Skin of body (tissue), 2 donors: Measurements from ENCODE around the gene LRRC37B. TPM values are rescaled to one million over a fixed set of nuclear protein-coding genes. Genes with fewer than 3 reads are reported as not detected.
A peak's percentile ranks its signal among the peaks of the same experiment; 100 is the strongest.
"Not testable (repeated sequence)": the region's sequence is repeated elsewhere in the genome, so short reads cannot be mapped to it uniquely, and the experiment has no call there.

Experiments used
- DNase-seq: peaks from one replicate; lab custom pipeline; 2025; lab: John Stamatoyannopoulos, UW
- total RNA-seq: library from RNA; depleted of rRNA; stranded (reverse); fragments of >200 nt; gene quantifications from one replicate; pipeline ENCODE4 v1.2.3, GENCODE V29; 2014

The LRRC37B gene
- total RNA-seq, 1 donor from 2014 or later, result 22.5 TPM

- DNase-seq, result not testable (repeated sequence)
These were observed 34.2 kb downstream of the LRRC37B start for GRCh38 chr17:32041306-32041875.

- not testable (repeated sequence) for DNase-seq
These were observed 35.1 kb downstream of the LRRC37B start for GRCh38 chr17:32042266-32042665.

GRCh38 chr17:32045611-32046010 lies 38.4 kb downstream of the LRRC37B start:
- DNase-seq, result not testable (repeated sequence)

- DNase-seq, result not testable (repeated sequence)
These were observed 40.5 kb downstream of the LRRC37B start for GRCh38 chr17:32047663-32048062.

- DNase-seq, result not testable (repeated sequence)
These were observed 47.8 kb downstream of the LRRC37B start for GRCh38 chr17:32054985-32055384.

- DNase-seq, result not testable (repeated sequence)
These were observed 48.2 kb downstream of the LRRC37B start for GRCh38 chr17:32055425-32055824.

GRCh38 chr17:32056500-32056899 lies 49.3 kb downstream of the LRRC37B start:
- DNase-seq, result not testable (repeated sequence)

- not testable (repeated sequence) for DNase-seq
These were observed 50.4 kb downstream of the LRRC37B start for GRCh38 chr17:32057460-32058105.

GRCh38 chr17:32060695-32061094 lies 53.5 kb downstream of the LRRC37B start:
- DNase-seq, result not testable (repeated sequence)

- not testable (repeated sequence) for DNase-seq
These were observed 54.7 kb downstream of the LRRC37B start for GRCh38 chr17:32061840-32062239.

- DNase-seq, result not testable (repeated sequence)
These were observed 56.9 kb downstream of the LRRC37B start for GRCh38 chr17:32064091-32064490.

- DNase-seq, result not testable (repeated sequence)
These were observed 59.0 kb downstream of the LRRC37B start for GRCh38 chr17:32066123-32066680.

GRCh38 chr17:32066863-32067642 lies 59.9 kb downstream of the LRRC37B start:
- DNase-seq, result not testable (repeated sequence)

- DNase-seq, result not testable (repeated sequence)
These were observed 61.9 kb downstream of the LRRC37B start for GRCh38 chr17:32069067-32069466.

- not testable (repeated sequence) for DNase-seq
These were observed 64.8 kb downstream of the LRRC37B start for GRCh38 chr17:32071961-32072360.

- not testable (repeated sequence) for DNase-seq
These were observed 65.9 kb downstream of the LRRC37B start for GRCh38 chr17:32073131-32073530.

GRCh38 chr17:32079753-32080152 lies 72.6 kb downstream of the LRRC37B start:
- peak; percentile 35 for DNase-seq

GRCh38 chr17:32083550-32083979 lies 76.4 kb downstream of the LRRC37B start:
- DNase-seq, result not testable (repeated sequence)

GRCh38 chr17:32084003-32084941 lies 77.1 kb downstream of the LRRC37B start:
- DNase-seq, result peak; percentile 76

- DNase-seq, result not testable (repeated sequence)
These were observed 78.0 kb downstream of the LRRC37B start for GRCh38 chr17:32084942-32085829.
